ENCODE measurements around the gene MIPEP. TPM values are rescaled to one million over a fixed set of nuclear protein-coding genes. Genes with fewer than 3 reads are reported as not detected.

The MIPEP gene
- total RNA-seq, 1 donor from 2014 or later = 32.6 TPM

GRCh38 chr13:23810685-23811240 is 78.4 kb downstream of the MIPEP start:
- DNase-seq (ENCODE audit: low read depth) = no peak

- DNase-seq (ENCODE audit: low read depth) = no peak
Observed at GRCh38 chr13:23808803-23809202, 80.4 kb downstream of the MIPEP start.

DNA sequence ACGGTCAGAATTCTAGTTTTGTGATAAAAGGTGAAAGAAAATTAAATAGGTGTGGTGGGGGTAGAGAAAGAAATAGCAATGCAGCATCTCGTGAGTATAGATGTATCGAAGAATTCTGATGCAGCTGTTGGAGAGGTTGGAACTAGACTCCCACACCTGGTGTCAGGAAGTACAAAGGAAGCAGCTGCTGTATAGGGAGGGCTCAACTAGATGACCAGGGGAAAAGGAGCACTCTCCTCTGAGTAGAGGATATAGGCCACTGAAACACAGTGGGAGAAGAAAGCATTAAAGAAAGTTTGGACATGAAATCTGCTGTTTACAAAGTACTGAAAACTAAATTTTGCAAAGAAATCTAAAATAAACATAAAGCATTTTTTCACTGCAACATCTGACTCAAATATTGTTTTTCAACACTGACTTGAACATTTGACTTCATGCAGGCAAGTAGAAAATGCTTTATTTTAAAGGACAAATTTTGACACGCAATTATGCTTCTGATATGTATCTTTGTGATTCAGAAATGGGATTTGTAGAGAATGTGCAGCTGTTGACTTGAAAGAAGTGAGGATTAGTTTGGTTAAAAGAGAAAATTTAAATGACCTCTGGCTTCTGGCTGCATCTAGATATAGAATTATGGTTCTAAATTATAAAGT is 82.2 kb downstream of the MIPEP start:
- DNase-seq (ENCODE audit: low read depth) = no peak

- no peak for DNase-seq (ENCODE audit: low read depth)
Observed at GRCh38 chr13:23805821-23806220, 83.4 kb downstream of the MIPEP start.

DNA sequence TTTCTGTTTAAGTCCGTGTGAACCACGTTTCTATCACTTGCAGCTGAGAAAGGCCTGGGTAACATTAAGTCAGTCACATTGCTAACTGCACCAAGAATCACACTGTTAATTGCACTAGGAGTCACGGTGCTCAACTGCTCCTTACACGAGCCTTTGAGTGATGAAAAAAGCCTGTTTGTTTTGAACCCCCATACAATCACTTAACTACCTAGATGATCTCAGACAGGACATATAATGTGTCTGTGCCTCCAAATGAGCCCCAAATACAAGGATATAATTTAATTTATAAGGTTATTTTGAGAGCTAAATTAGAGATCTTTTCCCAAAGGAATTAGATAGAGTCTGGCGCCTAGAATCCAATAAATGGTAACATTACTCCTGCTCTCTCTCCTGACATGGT is 84.1 kb downstream of the MIPEP start:
- no peak for DNase-seq (ENCODE audit: low read depth)

DNA sequence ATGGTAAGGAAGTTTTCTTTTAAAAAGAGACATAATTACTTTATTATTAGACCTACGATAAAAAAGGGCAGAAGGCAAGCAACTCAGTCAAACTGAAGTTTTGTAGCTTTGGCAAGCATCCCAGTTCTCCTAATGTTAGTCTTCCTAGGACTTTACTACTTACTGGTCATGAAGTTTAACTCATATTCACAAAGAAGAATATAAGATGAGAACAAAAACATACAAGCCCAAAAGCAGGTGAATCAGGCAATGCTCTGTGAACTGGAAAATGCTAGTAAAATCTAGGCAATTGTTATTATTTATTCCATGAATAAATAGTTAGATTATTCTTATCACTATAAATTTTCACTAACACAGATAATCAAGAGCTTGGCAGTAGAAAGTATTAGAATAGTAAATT is 85.0 kb downstream of the MIPEP start:
- DNase-seq (ENCODE audit: low read depth) = no peak

- DNase-seq (ENCODE audit: low read depth) = no peak
Observed at GRCh38 chr13:23801141-23801540, 88.1 kb downstream of the MIPEP start.

DNA sequence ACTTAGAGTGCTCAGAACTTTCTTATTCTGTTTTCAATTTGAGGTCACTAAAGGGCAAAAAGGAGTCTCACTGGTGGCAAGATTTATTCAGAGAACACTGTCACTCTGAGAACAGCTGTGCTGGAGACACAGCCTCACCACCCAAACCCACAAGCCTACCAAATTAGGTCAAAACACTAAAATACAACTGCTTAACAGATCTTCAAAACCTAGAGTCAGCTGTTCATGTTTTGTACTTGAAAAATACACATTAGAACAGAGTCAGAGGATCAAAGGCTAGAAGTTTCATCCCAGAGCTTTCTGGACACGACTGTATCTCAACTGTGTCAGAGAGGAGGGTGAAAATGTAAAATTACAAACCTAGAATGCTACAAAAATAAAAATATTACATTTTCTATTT is 89.3 kb downstream of the MIPEP start:
- DNase-seq (ENCODE audit: low read depth) = peak; percentile 57

DNA sequence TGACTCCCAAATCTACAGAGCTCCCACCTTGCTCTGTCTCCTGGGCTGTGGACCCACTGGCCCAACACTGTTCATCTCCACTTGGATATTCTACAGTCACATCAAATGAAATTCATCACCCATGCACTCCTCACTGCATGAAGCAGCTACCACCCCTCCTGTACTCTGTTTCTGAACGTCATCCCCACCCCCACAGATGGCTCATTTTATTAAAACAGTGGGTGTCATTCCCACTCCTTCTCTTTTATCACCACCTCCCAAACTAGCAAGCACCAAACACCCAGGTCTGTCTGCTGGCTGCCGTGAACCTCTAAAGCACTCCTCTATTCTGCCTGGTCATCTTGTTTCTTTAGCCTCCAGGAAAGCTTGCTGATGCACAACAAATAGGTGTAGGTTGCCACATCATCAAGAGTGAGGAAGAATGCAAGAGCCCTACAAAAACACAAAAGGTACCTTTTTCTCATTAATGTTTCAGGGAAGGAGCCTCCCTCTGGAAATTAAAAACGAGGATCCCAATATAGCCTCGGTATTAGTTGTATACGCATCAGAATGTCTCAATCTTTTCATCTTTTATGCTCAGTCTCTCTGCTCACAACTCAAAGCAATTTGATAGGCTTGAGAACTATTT is 91.8 kb downstream of the MIPEP start:
- no peak for DNase-seq (ENCODE audit: low read depth)

GRCh38 chr13:23796551-23796950 is 92.6 kb downstream of the MIPEP start:
- peak; percentile 42 for DNase-seq (ENCODE audit: low read depth)

DNA sequence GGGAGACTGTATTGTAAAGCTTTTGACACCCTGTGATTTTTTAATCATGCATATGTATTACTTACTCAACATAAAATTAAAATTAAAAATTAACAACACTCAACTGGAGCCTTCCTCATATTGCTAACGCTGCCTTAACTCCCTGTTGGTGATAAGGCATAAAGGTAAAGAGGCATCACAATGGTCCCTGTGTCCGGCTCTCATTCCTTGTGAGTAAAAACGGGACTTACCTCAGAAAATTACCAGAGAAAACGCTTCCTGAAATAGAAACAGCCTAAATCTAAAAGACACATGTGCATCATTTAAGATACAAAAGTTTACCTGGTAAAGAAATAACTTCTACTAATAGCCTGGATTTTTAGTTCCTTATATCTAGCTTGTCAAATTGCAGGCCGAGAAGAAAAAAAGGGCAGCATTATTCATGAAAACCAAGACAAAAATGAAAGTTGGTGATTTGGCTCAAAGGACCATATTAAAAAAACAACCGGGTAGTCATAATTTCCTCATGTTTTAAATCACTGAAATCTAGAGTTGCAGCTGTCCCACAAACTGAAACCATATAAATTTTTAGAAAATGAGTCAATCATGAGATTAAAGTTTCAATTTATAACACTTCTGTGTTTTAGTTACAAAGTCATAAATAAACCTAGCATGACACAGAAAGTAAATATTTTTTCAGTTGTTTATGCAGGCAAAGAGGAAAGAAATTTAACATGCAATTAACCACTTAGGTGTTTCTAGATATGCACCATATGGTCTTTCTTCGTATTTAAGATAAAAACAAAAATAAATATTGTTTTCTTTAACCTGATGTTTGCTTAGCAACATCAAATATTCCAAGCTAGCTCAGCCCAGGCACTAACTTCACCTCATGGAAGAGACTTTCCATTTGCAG is 94.7 kb downstream of the MIPEP start:
- peak; percentile 65 for DNase-seq (ENCODE audit: low read depth)

- no peak for DNase-seq (ENCODE audit: low read depth)
Observed at GRCh38 chr13:23793711-23794110, 95.5 kb downstream of the MIPEP start.

DNA sequence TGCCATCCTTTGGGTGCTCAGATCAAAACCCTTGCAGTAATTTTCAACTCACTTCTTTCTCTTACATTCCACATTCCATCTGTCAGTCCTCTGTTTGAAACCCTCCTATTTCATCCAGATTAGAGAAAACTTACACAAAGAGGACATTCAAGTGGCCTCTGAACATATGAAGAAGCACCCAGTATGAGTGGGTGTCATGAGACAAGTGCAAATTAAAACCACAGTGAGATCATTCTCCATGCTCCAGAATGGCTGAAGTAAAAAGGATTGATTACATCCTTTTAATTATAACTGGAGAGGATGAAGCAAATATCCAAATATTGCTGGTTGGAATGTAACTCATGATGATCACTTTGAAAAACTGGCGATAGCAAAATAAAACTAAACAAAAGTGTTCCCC is 96.5 kb downstream of the MIPEP start:
- DNase-seq (ENCODE audit: low read depth) = no peak

GRCh38 chr13:23790577-23791170 is 98.5 kb downstream of the MIPEP start:
- DNase-seq (ENCODE audit: low read depth) = peak; percentile 17

DNA sequence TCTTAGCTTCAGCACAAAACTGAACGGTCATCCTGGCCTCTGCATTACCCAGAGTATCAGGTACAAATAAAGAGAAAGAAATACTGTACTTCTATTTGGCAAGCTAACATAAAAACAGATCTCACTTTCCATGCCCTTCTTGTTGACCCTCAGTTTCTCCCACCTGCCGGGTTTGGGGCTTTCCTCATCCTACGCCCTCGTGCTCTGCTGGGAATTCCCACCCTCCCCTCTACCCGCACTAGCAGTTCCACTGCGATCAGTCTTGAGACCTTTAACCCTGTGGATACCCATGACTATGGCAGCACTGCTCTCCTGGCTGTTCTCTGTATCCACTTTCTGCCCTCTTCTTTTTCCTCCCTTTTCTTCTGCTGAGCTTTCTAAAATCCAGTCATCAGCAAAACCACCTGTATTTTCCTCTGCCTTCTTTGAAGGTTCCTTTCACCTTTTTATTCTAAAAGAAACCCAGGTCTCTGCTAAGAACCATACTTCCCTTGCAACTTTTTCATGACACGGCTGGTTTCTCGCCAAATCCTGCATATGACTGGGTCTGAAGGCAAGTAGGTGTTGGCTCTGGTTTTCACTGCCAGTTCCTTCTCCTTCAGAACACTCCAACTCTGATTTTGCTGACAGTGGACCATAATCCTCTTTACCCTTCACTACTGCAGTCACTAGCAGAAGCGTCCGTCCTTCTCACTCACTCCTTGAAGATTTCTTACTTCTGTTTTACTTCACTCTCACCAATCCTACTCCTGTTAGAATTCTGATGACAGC is 99.4 kb downstream of the MIPEP start:
- DNase-seq (ENCODE audit: low read depth) = no peak

DNA sequence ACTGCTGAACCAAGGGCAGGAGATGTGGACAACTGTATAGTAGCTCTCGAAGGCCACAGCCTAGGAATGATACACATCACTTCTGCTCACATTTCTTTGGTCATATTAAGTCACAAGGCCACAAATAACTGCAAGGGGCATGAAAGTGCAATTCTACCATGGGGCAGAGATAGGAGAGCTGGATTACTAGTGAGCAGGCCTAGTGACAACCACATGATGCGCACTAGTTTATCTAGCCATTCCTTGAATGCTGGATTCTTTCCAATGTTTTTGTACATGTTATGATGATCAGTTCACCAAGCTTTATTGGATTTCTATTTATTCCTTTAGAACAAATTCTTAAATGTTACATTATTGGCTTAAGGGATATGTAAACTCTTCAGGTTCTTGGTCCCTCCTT is 100.7 kb downstream of the MIPEP start:
- DNase-seq (ENCODE audit: low read depth) = no peak

DNA sequence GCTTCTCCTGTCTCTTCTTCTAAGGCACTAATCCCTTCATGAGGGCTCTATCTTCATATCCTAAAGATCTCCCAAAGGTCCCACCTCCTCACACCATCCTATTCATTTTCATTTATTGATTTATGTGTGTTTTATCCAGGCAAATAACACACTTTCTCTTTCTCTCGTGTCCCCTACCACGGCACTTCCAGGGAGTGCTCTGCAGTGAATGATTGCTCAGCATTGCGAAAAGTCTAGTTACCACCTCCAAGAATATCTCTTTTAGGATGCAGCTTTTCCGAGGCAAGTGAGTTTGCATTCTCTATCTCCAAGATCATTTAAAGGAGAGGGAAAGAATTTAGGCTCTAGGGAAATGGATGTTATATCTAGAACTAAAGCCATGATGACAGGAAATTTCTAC is 101.7 kb downstream of the MIPEP start:
- DNase-seq (ENCODE audit: low read depth) = no peak

- no peak for DNase-seq (ENCODE audit: low read depth)
Observed at GRCh38 chr13:23786607-23787006, 102.6 kb downstream of the MIPEP start.

DNA sequence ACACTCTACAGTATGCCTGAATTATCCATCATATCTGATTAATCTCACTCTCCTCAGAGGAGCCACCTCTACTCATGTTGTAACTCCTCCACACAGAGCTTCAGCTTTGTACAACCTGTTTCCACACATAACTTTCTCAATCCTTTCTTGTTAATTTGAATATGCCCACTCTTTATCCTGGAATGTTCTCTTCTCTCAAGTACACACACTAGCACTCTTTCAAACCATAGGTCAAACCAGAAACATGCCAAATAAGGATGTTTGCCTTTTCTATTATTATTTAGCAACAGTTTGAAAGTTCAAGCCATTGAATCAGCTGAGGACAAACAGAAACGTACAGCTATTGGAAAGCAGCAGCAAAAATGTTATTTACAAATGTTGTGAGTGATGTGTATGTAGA is 110.3 kb downstream of the MIPEP start:
- peak; percentile 95 for DNase-seq (ENCODE audit: low read depth)

GRCh38 chr13:23778002-23778652 is 111.1 kb downstream of the MIPEP start:
- DNase-seq (ENCODE audit: low read depth) = peak; percentile 19

DNA sequence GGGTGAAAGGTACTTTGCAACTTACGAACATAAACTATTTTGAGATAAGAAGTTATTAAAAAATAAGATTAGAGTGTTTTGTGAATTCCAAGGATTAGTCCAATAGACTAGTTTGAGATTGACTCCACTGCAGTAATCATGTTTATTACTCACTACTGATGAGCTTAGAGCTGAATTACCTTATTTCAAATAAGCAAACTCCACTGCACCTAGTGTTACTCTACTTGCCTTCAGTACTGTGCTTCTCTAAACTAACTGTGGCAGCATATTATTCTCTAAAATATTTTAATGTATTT is 111.7 kb downstream of the MIPEP start:
- no peak for DNase-seq (ENCODE audit: low read depth)

All from renal cortical epithelial cell (primary cell).